Stimulated activated CD4-positive, alpha-beta T cell treated with anti-CD3 and anti-CD28 coated beads, TNF-alpha, amount 100 ng/mL, for 4 hours (primary cell): ENCODE data around the gene GPR3.
A peak's percentile ranks its signal among the peaks of the same experiment; 100 is the strongest.

Experiments
- DNase-seq, 3 experiments: peaks; one replicate each; pipeline ENCODE4 v3.0.0-alpha.2; 2020; ENCODE audit warnings: low read depth in 3 of 3

The GPR3 gene, protein sequence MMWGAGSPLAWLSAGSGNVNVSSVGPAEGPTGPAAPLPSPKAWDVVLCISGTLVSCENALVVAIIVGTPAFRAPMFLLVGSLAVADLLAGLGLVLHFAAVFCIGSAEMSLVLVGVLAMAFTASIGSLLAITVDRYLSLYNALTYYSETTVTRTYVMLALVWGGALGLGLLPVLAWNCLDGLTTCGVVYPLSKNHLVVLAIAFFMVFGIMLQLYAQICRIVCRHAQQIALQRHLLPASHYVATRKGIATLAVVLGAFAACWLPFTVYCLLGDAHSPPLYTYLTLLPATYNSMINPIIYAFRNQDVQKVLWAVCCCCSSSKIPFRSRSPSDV

GRCh38 chr1:27392096-27392777 lies at the start of gene GPR3:
Gene GPR3, plus strand, starts transcription at chr1:27392622. Its CDS starts 1,177 bp downstream, at chr1:27393799.
- DNase-seq = peak; percentile 89 to 91 (median 89)

DNA sequence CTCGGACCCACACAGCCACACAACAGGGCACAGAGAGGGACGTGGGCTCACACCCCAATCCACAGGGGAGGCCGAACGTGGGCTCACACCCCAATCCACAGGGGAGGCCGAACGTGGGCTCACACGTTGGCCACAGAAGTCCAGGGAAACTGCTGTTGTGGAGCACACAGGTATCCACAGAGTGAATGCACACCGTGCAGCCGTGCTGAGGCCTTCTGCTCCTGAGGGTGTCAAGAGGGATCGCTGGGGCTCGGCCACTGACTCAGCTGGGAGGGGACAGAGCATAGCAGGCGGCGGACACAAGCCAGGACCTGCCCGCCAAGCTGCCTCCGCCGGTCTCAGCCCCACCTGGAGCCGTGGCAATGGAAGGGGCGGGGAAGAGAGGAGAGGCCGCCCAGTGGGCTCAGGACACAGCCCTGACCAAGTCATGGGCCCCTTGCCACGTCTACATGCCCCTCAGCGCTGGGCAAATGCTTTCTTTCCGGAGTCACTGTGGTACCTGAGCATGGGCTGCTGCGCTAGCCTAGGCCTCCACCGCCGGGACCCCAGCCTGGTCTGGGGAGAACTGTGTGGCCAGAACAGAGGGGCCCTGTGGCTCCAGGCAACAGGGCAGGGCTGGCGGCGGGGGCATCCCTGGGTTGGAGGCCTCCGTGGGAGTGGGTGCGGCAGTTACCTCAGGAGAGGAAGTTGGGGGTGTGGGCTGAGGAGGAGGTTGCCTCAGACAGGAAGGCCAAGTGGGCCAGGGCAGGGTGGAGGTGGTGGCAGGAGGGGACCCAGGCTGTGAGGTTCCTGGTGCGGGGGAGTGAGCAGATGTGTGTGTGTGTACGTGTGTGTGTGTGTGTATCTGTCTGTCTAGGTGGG lies 49.4 kb upstream of the GPR3 start:
- DNase-seq = peak; percentile 33 to 80 (median 67)

- DNase-seq = no peak
Observed at GRCh38 chr1:27343639-27344025, 48.8 kb upstream of the GPR3 start.

- no peak for DNase-seq
Observed at GRCh38 chr1:27345272-27345671, 47.1 kb upstream of the GPR3 start.

DNA sequence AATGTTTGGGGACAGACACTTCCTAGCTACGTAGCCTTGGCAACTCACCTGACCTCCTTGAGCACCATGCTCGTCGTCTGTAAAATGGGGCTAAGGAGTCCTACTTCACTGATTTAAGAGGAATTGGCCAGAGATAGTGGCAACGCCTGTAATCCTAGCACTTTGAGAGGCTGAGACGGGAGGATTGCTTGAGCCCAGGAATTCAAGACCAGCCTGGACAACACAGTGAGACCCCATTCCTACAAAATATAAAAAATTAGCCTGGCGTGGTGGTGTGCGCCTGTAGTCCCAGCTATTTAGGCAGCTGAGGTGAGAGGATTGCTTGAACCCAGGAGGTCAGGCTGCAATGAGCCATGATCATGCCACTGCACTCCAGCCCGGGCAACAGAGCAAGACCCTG lies 46.1 kb upstream of the GPR3 start:
- DNase-seq = no peak

DNA sequence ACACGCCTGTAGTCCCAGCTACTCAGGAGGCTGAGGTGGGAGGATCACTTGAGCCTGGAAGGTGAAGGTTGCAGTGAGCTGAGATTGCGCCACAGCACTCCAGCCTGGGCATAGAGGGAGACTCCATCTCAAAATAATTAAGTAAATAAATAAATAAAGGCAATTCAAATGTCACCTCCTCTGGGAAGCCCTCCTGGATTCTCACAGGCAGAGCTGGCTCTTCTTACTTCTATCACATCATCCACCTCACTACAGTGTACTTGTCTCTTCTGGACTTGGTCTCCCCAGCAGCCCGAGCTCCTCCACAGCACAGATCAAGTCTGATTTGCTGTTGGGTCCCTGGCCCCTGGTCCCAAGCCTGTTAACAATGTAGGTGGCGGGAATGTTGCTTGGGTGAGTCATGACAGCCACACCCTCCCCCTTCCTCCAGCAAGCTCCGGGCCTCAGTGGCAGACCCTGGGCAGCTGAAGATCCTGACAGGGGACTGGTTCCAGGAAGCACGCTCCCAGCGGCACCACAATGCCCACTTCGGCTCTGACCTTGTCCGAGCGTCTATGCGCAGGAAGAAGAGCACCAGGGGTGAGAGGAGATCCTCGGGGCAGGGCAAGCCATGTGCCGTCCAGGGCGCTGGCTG lies 45.3 kb upstream of the GPR3 start:
- DNase-seq = no peak

DNA sequence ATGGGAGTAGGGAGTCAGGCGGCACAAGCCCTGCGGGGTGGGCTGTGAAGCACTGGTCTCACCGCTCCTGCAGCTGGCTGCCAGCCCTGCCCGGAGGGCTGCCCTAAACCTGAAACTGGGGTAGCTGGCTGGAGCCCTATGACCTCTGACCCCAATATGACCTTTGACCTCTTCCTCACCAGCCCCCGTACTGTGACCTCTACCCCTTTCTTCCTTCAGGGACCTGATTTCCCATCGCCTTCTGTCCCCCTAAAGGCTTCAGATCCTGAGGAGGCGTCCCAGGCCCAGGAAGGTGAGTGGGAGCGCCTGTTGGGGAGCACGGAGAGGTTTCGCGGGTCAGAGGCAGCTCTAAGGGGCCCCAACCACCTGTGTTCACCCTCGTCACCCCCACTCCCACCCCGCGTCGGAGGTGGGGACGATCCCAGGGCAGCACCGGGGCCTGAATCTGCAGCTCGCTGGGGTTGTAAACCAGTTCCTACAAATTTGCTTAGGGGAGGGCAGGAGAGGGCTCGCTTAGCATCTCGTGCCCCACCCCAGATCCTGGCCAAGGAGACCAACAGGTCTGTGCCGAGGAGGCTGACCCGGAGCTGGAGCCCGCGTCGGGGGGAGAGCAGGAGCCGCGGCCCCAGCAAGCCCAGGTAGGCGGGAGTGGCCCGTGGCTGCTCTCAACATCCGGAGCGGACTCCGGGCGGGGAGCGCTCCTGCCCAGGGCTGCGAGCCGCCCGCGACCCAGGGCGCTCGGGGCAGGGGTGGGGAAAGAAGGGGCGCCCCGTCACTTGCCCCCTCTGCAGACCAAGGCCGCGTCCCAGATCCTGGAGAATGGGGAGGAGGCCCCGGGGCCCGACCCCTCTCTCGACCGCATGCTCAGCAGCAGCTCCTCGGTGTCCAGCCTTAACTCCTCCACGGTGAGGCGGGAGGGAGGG lies 43.3 kb upstream of the GPR3 start:
- no peak for DNase-seq

- no peak for DNase-seq
Observed at GRCh38 chr1:27349784-27350662, 42.4 kb upstream of the GPR3 start.

- DNase-seq = no peak
Observed at GRCh38 chr1:27350663-27351540, 41.5 kb upstream of the GPR3 start.

DNA sequence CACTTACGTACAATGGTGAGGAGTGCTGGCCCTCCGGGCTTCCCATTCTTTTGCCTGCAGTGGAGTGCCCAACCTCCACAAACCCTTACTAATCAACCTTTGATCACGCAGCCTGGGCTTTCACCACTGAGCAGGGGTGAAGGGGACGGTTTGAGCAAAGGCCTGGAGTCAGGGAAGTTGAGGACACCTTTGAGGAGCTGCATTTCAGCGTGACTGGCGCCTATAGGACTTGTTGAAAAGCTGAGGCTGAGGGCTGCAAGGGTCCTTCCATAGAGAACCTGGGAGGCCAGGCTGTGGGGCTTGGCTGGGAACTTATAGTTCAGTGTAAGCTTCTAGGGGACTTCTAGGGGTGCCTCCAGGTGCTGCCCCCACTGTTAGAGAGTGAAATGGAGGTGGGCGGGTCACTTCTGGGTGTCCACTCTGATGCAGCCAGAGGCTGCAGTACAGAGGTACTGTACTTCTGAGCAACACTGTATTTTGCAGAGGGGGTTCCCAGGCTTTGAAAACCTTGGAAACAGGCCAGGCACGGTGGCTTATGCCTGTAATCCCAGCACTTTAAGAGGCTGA lies 40.8 kb upstream of the GPR3 start:
- DNase-seq = no peak

DNA sequence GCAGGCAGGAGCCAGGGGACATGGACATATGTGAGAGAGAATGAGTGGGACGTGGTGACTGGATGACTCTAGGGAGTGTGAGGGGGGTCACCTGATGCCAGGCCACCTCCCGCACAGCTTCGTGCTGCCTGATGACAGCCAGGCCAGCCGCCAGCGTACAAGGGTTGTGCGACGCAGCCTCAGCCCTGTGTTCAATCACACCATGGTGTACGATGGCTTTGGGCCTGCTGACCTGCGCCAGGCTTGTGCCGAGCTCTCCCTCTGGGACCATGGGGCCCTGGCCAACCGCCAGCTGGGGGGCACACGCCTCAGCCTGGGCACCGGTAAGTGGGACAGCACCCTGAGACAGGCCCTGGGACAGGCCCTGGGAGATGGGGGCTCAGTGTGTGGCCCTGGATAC lies 39.3 kb upstream of the GPR3 start:
- no peak for DNase-seq

DNA sequence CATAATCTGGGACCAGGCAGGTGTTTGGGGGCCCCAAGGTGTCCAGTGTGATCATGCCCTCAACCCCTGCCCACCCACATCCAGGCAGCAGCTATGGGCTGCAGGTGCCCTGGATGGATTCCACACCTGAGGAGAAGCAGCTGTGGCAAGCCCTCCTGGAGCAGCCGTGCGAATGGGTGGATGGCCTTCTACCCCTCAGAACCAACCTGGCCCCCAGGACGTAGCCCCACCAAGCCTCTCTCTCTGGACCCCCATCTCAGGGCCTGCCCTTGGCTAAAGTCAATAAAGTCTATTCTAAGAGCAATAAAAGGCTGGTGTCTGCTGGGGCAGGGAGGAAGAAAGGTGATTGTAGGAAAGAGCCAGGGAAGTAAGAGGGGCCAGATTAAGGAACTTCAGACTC lies 38.8 kb upstream of the GPR3 start:
- DNase-seq = no peak

DNA sequence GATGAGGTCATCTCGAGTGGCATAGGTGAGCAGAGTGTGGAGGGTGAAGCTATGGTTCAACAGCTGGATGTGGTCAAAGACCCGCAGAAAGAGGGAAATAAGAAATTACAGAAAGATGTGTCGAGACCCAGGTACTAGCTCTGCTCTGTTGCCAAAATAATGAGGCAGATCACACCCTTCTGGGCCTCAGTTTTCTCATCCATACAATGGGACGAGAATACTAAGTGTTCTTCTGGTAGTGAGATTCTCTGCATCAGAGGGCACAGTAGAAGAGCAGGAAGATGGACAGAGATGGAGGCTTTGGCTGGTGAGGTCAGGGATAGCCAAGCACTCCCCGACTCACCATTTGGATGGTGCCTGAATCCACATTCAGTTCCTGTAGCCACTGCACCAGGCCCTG lies 36.7 kb upstream of the GPR3 start:
- DNase-seq = no peak

DNA sequence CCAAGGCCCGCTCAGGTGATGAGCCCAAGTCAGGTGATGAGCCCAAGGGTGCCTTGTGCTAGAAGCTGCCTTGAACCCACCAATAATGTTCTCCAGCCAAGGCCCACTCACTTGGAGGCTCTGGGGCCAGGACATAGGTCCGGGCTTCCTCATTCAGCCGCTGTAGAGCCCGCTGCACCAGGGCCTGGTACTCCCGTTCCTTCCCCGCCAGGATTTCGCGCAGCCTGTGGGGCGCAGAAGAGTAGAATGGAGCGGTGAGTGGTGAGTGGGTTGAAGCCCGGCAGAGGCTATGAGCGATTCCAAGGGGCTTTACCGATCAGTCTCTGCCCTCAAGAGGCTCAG lies 36.2 kb upstream of the GPR3 start:
- no peak for DNase-seq

- DNase-seq = no peak
Observed at GRCh38 chr1:27356619-27357280, 35.7 kb upstream of the GPR3 start.

GRCh38 chr1:27357281-27358037 lies 35.0 kb upstream of the GPR3 start:
- peak; percentile 63 to 75 (median 65) for DNase-seq
